Gastroesophageal sphincter (tissue), 3 donors: ENCODE results near the gene ADAMTS9.

ENCODE experiments used
- POLR2A ChIP-seq, 2 donors: fragments of 450-650 bp; IDR thresholded peaks; one replicate each; pipeline ENCODE4 v1.6.1; 2017; ENCODE audit warnings: antibody characterized with exemption in 2 of 2, mild to moderate bottlenecking in 2 of 2, moderate library complexity in 1 of 2
- POLR2AphosphoS5 ChIP-seq: sonication (generic); formaldehyde crosslinking; IDR thresholded peaks from one replicate; pipeline ENCODE4 v1.6.1; 2017; ENCODE audit warnings: antibody characterized with exemption
- TF ChIP-seq, protein P1 (sequence below), 4 experiments: fragments of 200-600 bp in 2 of 4; fragments of 450-650 bp in 2 of 4; sonication (generic) in 1 of 4; IDR thresholded peaks; one replicate each; pipeline ENCODE4 v1.5.1; 2017 to 2019; ENCODE audit warnings: antibody characterized with exemption in 4 of 4, mild to moderate bottlenecking in 2 of 4, moderate library complexity in 2 of 4

DNA sequence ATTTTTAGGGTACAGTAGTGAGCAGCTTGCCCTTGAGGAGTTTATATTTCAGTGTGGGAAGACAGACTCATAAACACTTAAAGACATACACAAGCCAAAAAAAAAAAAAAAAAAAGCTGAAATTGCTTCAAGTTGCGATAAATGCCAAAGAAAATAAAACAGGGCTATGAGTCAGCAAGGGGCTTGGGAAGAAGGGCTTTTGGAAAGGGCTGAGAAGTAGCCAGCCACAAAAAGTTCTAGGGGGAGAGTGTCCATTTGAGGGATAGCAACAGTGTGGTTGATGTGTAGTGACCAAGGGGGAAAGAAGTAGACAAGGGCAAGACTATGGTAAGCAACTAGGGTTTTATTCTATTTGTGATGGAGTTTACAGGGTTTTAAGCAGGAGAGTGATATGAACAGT, 185.5 kb downstream of the ADAMTS9 start:
- TF ChIP-seq, protein P1, sequence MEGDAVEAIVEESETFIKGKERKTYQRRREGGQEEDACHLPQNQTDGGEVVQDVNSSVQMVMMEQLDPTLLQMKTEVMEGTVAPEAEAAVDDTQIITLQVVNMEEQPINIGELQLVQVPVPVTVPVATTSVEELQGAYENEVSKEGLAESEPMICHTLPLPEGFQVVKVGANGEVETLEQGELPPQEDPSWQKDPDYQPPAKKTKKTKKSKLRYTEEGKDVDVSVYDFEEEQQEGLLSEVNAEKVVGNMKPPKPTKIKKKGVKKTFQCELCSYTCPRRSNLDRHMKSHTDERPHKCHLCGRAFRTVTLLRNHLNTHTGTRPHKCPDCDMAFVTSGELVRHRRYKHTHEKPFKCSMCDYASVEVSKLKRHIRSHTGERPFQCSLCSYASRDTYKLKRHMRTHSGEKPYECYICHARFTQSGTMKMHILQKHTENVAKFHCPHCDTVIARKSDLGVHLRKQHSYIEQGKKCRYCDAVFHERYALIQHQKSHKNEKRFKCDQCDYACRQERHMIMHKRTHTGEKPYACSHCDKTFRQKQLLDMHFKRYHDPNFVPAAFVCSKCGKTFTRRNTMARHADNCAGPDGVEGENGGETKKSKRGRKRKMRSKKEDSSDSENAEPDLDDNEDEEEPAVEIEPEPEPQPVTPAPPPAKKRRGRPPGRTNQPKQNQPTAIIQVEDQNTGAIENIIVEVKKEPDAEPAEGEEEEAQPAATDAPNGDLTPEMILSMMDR (IDR thresholded peaks at IDR 0.05), result no peak
- TF ChIP-seq POLR2A (IDR thresholded peaks at IDR 0.05) (no peak), POLR2AphosphoS5 (no peak)
